Measurements from ENCODE around the gene CYP2D6. TPM values are rescaled to one million over a fixed set of nuclear protein-coding genes. Genes with fewer than 3 reads are reported as not detected.
"Not testable (repeated sequence)": the region's sequence is repeated elsewhere in the genome, so short reads cannot be mapped to it uniquely, and the experiment has no call there.

CYP2D6 gene
- total RNA-seq, 3 donors from 2014 or later, result 3.8 to 10.0 (median 4.7) TPM

- ATAC-seq (no peak), DNase-seq (peak in 1 of 3 donors; percentile 28)
- Histone ChIP-seq H3K4me1 (ENCODE audit: low read depth) (no peaks in the 10 kb centered on the region), H3K9me3 (no peaks in the 10 kb centered on the region), H3K4me3 (no peak overlapping the region), H3K36me3 (ENCODE audit: low read depth) (no peaks in the 10 kb centered on the region)
- intact Hi-C loops (cut with DNase I, micrococcal nuclease), result no loop called here
- no peak for TF ChIP-seq CTCF (IDR thresholded peaks at IDR 0.05)
These were observed 952 bp upstream of the CYP2D6 start for GRCh38 chr22:42131562-42131961.

GRCh38 chr22:42130182-42130581 lies 428 bp downstream of the CYP2D6 start:
- H3K4me3 ChIP-seq; DNase-seq; intact Hi-C loops (cut with DNase I, micrococcal nuclease); H3K36me3 ChIP-seq (ENCODE audit: low read depth); H3K4me1 ChIP-seq (ENCODE audit: low read depth); H3K9me3 ChIP-seq: not testable (repeated sequence)
- ATAC-seq, result peak; percentile 19

GRCh38 chr22:42128776-42129694 lies 1.6 kb downstream of the CYP2D6 start:
- H3K4me3 ChIP-seq; H3K9me3 ChIP-seq; H3K4me1 ChIP-seq (ENCODE audit: low read depth); intact Hi-C loops (cut with DNase I, micrococcal nuclease); H3K36me3 ChIP-seq (ENCODE audit: low read depth): not testable (repeated sequence)
- ATAC-seq (peak; percentile 85), DNase-seq (peak; percentile 82 to 93 (median 87))

- intact Hi-C loops (cut with DNase I, micrococcal nuclease); H3K9me3 ChIP-seq; ATAC-seq; H3K36me3 ChIP-seq (ENCODE audit: low read depth); H3K4me1 ChIP-seq (ENCODE audit: low read depth); DNase-seq; H3K4me3 ChIP-seq: not testable (repeated sequence)
These were observed 2.6 kb downstream of the CYP2D6 start for GRCh38 chr22:42128007-42128406.

- no peak overlapping the region for H3K4me3 ChIP-seq
- no peaks in the 10 kb centered on the region for H3K4me1 ChIP-seq (ENCODE audit: low read depth)
- no peak for TF ChIP-seq CTCF (IDR thresholded peaks at IDR 0.05)
- intact Hi-C loops (cut with DNase I, micrococcal nuclease), result no loop called here
- DNase-seq (no peak), ATAC-seq (no peak)
- H3K36me3 ChIP-seq (ENCODE audit: low read depth), result no peaks in the 10 kb centered on the region
- no peaks in the 10 kb centered on the region for H3K9me3 ChIP-seq
These were observed 3.0 kb downstream of the CYP2D6 start for GRCh38 chr22:42127606-42128005.

GRCh38 chr22:42123529-42123928 lies 7.1 kb downstream of the CYP2D6 start:
- ATAC-seq; H3K4me1 ChIP-seq (ENCODE audit: low read depth); DNase-seq; H3K9me3 ChIP-seq; H3K4me3 ChIP-seq; H3K36me3 ChIP-seq (ENCODE audit: low read depth); intact Hi-C loops (cut with DNase I, micrococcal nuclease): not testable (repeated sequence)

GRCh38 chr22:42120231-42121021 lies 10.2 kb downstream of the CYP2D6 start:
- H3K4me3 ChIP-seq; intact Hi-C loops (cut with DNase I, micrococcal nuclease); H3K9me3 ChIP-seq; H3K36me3 ChIP-seq (ENCODE audit: low read depth); H3K4me1 ChIP-seq (ENCODE audit: low read depth): not testable (repeated sequence)
- DNase-seq (peak in 1 of 3 donors; percentile 47), ATAC-seq (peak; percentile 86)

GRCh38 chr22:42116848-42117424 lies 13.7 kb downstream of the CYP2D6 start:
- Histone ChIP-seq H3K9me3 (peaks cover 14% of the 10 kb centered on the region), H3K36me3 (ENCODE audit: low read depth) (no peaks in the 10 kb centered on the region), H3K4me3 (no peak overlapping the region), H3K4me1 (ENCODE audit: low read depth) (no peaks in the 10 kb centered on the region)
- TF ChIP-seq CTCF (IDR thresholded peaks at IDR 0.05), result no peak
- ATAC-seq, result peak; percentile 61
- intact Hi-C loops (cut with DNase I, micrococcal nuclease), result no loop called here
- peak in 2 of 3 donors; percentile 63 to 74 for DNase-seq

GRCh38 chr22:42115420-42115830 lies 15.2 kb downstream of the CYP2D6 start:
- peaks cover 14% of the 10 kb centered on the region for H3K9me3 ChIP-seq
- intact Hi-C loops (cut with DNase I, micrococcal nuclease); H3K4me1 ChIP-seq (ENCODE audit: low read depth); H3K4me3 ChIP-seq; DNase-seq; H3K36me3 ChIP-seq (ENCODE audit: low read depth); ATAC-seq: not testable (repeated sequence)
